HepG2 (cell line): Measurements from ENCODE around the gene HS3ST3B1. TPM values are rescaled to one million over a fixed set of nuclear protein-coding genes. Genes with fewer than 3 reads are reported as not detected.

Experiments
- ATF7-NPFF ChIP-seq: sonication (generic); formaldehyde crosslinking; IDR thresholded peaks from 2 replicates; pipeline ENCODE4 v1.8.1; 2023; ENCODE audit warnings: mild to moderate bottlenecking, low read depth, missing genetic modification reagents, moderate library complexity
- CCDC6 ChIP-seq: sonication (generic); formaldehyde crosslinking; IDR thresholded peaks from 2 replicates; pipeline ENCODE4 v1.8.1; 2022; ENCODE audit warnings: mild to moderate bottlenecking, missing genetic modification reagents, moderate library complexity
- CREM ChIP-seq, 2 experiments: sonication (generic) in 1 of 2; formaldehyde crosslinking in 1 of 2; IDR thresholded peaks; 2 replicates each; pipeline versions ENCODE4 v1.4.0 to v1.6.1; 2016 to 2020; ENCODE audit warnings: antibody characterized with exemption in 1 of 2, mild to moderate bottlenecking in 1 of 2, missing genetic modification reagents in 1 of 2
- RELA ChIP-seq: sonication (generic); formaldehyde crosslinking; IDR thresholded peaks from 2 replicates; pipeline ENCODE4 v1.4.0; 2020; ENCODE audit warnings: missing genetic modification reagents
- RERE ChIP-seq: IDR thresholded peaks from 2 replicates; pipeline ENCODE4 v1.6.1; 2016; ENCODE audit warnings: low read depth, missing genetic modification reagents, missing compliant biosample characterization
- SOX13 ChIP-seq, 3 experiments: fragments of 450-650 bp in 1 of 3; sonication (generic) in 1 of 3; formaldehyde crosslinking in 1 of 3; IDR thresholded peaks in 2 of 3; conservative IDR thresholded peaks in 1 of 3; 2 replicates each; pipeline versions ENCODE4 v1.5.0 to v1.6.1; 2016 to 2020; ENCODE audit warnings: antibody characterized with exemption in 1 of 3, mild to moderate bottlenecking in 1 of 3, missing compliant biosample characterization in 1 of 3, missing genetic modification reagents in 1 of 3, moderate library complexity in 1 of 3
- ZFP37 ChIP-seq: sonication (generic); formaldehyde crosslinking; IDR thresholded peaks from 2 replicates; pipeline ENCODE4 v1.4.0; 2020; ENCODE audit warnings: missing genetic modification reagents, borderline replicate concordance
- ZNF547 ChIP-seq: sonication (generic); formaldehyde crosslinking; IDR thresholded peaks from 2 replicates; pipeline ENCODE4 v1.5.1; 2020; ENCODE audit warnings: mild to moderate bottlenecking, missing genetic modification reagents
- ZNF639 ChIP-seq: conservative IDR thresholded peaks from 2 replicates; pipeline ENCODE4 v1.6.1; 2018; ENCODE audit warnings: missing genetic modification reagents
- polyA plus RNA-seq, 8 experiments: library from polyadenylated mRNA; depleted of rRNA in 3 of 8; stranded (reverse) in 7 of 8; unstranded in 1 of 8; fragments of >200 nt; fragmentation: Illumina TruSeq in 4 of 8; extraction: Trizol in 4 of 8; gene quantifications; 2 replicates each; pipeline versions ENCODE4 v1.2.1 to v1.2.3, GENCODE V29; 2011 to 2016; ENCODE audit warnings: low read depth in 4 of 8, missing spikeins in 1 of 8, mixed read lengths in 1 of 8; ENCODE audit not compliant: insufficient read depth in 1 of 8
- total RNA-seq, 5 experiments: library from RNA; depleted of rRNA; stranded (reverse); fragments of >200 nt; fragmentation: Illumina TruSeq; extraction: Trizol; gene quantifications; 2 replicates each; pipeline ENCODE4 v1.2.3, GENCODE V29; 2016; ENCODE audit warnings: low read depth in 1 of 5
- TF ChIP-seq, protein P1 (sequence below): sonication (generic); formaldehyde crosslinking; IDR thresholded peaks from 2 replicates; pipeline ENCODE4 v1.4.0; 2020; ENCODE audit warnings: missing genetic modification reagents, borderline replicate concordance
- TF ChIP-seq, protein P2 (sequence below), 2 experiments: sonication (generic) in 1 of 2; formaldehyde crosslinking in 1 of 2; IDR thresholded peaks; 2 replicates each; pipeline versions ENCODE4 v1.6.1 to v1.9.0; 2014 to 2022; ENCODE audit warnings: antibody characterized with exemption in 1 of 2, borderline replicate concordance in 1 of 2, inconsistent platforms in 1 of 2, low read depth in 1 of 2, missing genetic modification reagents in 1 of 2

Gene HS3ST3B1
- total and polyA plus RNA-seq, 2 of the 13 experiments (the other 11 are each of a cell fraction or from before 2014, with no cell fraction given) = 15.7 to 39.5 TPM

- TF ChIP-seq, protein P1, sequence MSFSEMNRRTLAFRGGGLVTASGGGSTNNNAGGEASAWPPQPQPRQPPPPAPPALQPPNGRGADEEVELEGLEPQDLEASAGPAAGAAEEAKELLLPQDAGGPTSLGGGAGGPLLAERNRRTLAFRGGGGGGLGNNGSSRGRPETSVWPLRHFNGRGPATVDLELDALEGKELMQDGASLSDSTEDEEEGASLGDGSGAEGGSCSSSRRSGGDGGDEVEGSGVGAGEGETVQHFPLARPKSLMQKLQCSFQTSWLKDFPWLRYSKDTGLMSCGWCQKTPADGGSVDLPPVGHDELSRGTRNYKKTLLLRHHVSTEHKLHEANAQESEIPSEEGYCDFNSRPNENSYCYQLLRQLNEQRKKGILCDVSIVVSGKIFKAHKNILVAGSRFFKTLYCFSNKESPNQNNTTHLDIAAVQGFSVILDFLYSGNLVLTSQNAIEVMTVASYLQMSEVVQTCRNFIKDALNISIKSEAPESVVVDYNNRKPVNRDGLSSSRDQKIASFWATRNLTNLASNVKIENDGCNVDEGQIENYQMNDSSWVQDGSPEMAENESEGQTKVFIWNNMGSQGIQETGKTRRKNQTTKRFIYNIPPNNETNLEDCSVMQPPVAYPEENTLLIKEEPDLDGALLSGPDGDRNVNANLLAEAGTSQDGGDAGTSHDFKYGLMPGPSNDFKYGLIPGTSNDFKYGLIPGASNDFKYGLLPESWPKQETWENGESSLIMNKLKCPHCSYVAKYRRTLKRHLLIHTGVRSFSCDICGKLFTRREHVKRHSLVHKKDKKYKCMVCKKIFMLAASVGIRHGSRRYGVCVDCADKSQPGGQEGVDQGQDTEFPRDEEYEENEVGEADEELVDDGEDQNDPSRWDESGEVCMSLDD (CRISPR knock-in tag) = no peak
- no peak for TF ChIP-seq RELA
- TF ChIP-seq SOX13 (IDR thresholded peaks at IDR 0.05) = no peak
- TF ChIP-seq SOX13 (CRISPR knock-in tag; conservative IDR thresholded peaks at IDR 0.05 in 1 of 2, IDR thresholded peaks at IDR 0.05 in 1 of 2) = 0 out of 4 replicates have a peak, but pooled peaks of 1 of the 2 experiments have one; percentile 13
- no peak for TF ChIP-seq ZNF639 (CRISPR knock-in tag)
- no peak for TF ChIP-seq CCDC6 (CRISPR knock-in tag)
- TF ChIP-seq, protein P2, sequence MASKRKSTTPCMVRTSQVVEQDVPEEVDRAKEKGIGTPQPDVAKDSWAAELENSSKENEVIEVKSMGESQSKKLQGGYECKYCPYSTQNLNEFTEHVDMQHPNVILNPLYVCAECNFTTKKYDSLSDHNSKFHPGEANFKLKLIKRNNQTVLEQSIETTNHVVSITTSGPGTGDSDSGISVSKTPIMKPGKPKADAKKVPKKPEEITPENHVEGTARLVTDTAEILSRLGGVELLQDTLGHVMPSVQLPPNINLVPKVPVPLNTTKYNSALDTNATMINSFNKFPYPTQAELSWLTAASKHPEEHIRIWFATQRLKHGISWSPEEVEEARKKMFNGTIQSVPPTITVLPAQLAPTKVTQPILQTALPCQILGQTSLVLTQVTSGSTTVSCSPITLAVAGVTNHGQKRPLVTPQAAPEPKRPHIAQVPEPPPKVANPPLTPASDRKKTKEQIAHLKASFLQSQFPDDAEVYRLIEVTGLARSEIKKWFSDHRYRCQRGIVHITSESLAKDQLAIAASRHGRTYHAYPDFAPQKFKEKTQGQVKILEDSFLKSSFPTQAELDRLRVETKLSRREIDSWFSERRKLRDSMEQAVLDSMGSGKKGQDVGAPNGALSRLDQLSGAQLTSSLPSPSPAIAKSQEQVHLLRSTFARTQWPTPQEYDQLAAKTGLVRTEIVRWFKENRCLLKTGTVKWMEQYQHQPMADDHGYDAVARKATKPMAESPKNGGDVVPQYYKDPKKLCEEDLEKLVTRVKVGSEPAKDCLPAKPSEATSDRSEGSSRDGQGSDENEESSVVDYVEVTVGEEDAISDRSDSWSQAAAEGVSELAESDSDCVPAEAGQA (IDR thresholded peaks at IDR 0.05; ENCODE audit: low read depth) = peak; percentile 23; the same call in 1 of the 2 replicates
- TF ChIP-seq, protein P2 (CRISPR knock-in tag; IDR thresholded peaks at IDR 0.05; ENCODE audit: borderline replicate concordance) = no peak
- TF ChIP-seq ZNF547 (CRISPR knock-in tag) = no peak
- no peak for TF ChIP-seq ZFP37 (CRISPR knock-in tag)
- 0 out of 2 replicates have a peak, but pooled peaks have one; percentile 17 for TF ChIP-seq CREM (IDR thresholded peaks at IDR 0.05)
- TF ChIP-seq CREM (CRISPR knock-in tag; IDR thresholded peaks at IDR 0.05) = no peak
- no peak for TF ChIP-seq ATF7-NPFF (CRISPR knock-in tag)
- no peak for TF ChIP-seq RERE (CRISPR knock-in tag)
Observed at GRCh38 chr17:14361945-14362508, 61.1 kb downstream of the HS3ST3B1 start (continued).
